Subcutaneous adipose tissue (tissue), 4 donors: ENCODE data around the gene OPA3. TPM values are rescaled to one million over a fixed set of nuclear protein-coding genes. Genes with fewer than 3 reads are reported as not detected.

Experiments
- total RNA-seq, 4 donors: library from RNA; depleted of rRNA; stranded (reverse); fragments of >200 nt; gene quantifications; one replicate each; pipeline ENCODE4 v1.1.0, GENCODE V29; 2016
- TF ChIP-seq, protein P1 (sequence below): fragments of 450-650 bp; IDR thresholded peaks from one replicate; pipeline ENCODE4 v1.5.1; 2016; ENCODE audit warnings: low read depth, mild to moderate bottlenecking, control low read depth, antibody characterized with exemption, moderate library complexity

The OPA3 gene
- total RNA-seq, 4 donors from 2014 or later: 2.7 to 11.6 (median 6.4) TPM

DNA sequence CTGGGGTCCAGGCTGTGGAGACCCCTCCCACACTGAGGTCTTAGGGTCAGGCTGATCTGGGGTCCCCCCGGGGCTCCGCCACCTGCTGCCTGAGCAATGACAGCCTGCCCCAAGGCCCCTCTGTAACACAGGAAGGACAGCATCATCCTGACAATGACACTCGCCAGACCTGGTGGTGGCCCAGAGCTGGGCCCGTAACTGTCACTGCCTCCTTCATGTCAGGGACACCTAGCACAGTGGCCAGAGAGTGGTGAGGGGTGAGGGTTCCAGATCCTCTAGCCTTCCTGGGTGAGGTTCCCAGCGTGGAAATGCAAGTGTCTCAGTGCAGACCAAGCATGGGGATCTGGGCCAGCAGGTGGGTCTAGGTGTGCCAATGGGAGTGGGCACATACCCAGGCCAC, 27.8 kb downstream of the OPA3 start:
- TF ChIP-seq, protein P1, sequence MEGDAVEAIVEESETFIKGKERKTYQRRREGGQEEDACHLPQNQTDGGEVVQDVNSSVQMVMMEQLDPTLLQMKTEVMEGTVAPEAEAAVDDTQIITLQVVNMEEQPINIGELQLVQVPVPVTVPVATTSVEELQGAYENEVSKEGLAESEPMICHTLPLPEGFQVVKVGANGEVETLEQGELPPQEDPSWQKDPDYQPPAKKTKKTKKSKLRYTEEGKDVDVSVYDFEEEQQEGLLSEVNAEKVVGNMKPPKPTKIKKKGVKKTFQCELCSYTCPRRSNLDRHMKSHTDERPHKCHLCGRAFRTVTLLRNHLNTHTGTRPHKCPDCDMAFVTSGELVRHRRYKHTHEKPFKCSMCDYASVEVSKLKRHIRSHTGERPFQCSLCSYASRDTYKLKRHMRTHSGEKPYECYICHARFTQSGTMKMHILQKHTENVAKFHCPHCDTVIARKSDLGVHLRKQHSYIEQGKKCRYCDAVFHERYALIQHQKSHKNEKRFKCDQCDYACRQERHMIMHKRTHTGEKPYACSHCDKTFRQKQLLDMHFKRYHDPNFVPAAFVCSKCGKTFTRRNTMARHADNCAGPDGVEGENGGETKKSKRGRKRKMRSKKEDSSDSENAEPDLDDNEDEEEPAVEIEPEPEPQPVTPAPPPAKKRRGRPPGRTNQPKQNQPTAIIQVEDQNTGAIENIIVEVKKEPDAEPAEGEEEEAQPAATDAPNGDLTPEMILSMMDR: no peak

DNA sequence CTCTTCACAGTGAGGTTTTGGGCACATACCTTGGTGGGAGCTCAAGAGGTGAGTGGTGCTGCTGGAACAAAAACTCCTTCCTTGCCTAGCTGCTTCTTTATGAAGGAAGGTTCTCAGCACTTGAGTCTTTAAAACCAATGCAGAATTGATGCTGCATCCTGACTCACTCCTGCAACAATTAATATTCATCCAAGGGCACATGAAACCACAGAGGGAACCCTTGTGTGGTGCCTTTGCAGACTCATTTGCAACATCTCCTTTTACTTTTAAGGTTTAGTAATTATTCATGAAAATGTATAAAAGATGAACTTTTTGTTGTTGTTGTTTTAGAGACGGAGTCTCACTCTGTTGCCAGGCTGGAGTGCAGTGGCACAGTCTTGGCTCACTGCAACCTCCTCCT, 30.1 kb downstream of the OPA3 start:
- TF ChIP-seq, protein P1: no peak

DNA sequence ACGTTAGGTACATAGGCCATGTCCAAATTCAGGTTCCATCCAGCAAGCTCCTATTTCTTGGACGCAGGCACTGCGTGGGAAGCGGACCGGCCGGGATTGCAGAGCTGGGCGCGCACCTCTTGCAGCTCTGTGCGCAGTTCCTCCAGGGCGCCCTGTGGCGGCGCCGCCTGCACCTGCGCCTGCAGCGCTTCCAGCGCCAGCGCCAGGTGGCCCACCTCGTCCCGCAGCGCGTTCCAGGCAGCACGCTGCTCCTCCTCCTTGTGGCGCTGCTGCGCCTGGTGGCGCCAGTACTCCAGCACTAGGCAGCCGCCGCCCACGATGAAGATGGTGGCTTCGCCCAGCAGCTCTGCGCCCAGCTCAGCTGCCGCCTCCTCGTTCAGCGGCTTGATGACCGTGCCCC, 31.1 kb downstream of the OPA3 start:
- TF ChIP-seq, protein P1: no peak

DNA sequence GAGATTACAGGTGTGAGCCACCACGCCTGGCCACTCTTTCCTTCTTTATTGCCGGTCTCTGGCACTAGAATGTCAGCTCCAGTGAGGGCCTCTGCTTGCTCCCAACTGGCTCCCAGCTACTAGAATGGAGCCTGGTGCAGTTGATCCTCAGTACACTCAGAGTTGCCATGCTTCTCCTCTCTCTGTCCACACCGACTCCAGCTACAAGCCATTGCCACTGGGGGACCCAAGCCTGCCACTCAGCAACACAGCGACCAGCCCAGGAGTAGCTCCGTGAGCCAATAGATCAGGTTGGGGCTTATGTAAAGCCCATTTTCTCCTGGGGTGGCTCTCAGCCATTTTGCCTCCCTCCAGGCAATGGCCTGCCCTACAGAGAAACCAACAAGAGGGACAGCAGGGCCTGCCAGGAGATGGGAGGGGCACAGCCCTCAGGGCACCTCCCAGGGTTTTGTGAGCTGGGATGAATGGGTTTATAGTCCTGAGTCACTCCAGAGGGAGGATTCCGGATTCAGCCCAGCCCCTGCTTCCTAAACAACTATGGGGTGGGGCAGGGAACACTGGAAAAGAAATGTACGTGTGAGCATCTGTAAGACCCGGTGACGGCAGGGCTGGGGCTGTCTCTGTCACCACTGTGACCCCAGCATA, 36.5 kb downstream of the OPA3 start:
- TF ChIP-seq, protein P1: no peak

DNA sequence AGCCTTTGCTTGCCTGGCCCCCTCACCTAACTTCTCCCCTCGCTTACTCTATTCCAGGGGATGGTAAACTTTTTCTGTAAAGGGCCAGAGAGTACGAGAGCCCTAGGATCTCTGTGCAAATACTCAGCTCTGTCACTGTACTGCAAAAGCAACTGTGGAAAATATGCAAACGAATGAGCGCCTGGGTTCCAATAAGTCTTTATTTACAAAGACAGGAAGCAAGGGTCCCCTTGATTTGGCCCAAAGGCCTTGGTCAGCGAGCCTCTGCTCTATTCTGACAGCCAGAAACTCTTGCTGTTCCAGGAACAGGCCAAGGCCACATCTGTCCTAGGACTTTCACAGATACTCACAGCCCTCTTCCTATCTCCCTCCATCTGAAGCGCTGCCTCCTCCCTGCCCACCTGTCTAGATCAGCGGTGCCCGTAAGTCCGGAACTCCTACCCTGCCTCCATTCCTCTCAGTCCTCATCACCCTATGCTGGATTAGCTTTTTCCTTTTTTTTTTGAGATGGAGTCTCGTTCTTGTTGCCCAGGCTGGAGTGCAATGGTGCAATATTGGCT, 37.3 kb downstream of the OPA3 start:
- TF ChIP-seq, protein P1: no peak

DNA sequence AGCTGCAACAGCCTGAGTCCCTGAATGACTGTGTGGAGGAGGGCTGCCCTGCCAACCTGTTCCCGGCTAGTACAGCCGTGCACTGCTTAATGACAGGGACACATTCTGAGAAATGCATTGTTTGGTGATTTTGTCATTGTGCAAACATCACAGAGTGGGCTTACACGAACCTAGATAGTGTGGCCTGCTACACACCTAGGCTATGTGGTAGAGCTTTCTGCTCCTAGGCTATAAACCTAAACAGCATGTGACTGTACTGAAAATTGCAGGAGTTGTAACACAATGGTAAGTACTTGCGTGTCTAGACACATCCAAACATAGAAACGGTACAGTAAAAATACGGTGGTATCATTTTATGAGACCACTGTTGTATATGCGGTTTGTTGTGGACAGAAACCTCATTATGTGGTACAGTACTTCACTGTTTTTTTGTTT, 42.4 kb downstream of the OPA3 start:
- TF ChIP-seq, protein P1: no peak

DNA sequence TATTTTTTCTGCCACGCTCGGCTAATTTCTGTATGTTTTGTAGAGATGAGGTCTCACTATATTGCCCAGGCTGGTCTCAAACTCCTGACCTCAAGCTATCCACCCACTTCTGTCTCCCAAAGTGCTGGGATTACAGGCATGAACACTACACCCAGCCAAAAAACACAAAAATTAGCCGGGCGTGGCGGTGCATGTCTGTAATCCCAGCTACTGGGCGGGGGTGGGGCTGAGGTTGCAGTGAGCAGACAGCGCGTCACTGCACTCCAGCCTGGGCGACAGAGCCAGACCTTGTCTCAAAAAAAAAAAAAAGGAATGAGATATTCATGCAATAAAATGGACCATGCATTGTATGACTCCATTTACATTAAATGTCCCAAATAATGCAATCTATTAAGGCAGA, 45.1 kb downstream of the OPA3 start:
- TF ChIP-seq, protein P1: no peak
